NCI-H2081 treated with DMSO at 0.1 percent for 48 hours (cell line): ENCODE measurements around the gene S100A7.
"Not testable (repeated sequence)": the region's sequence is repeated elsewhere in the genome, so short reads cannot be mapped to it uniquely, and the experiment has no call there.

ENCODE experiments used
- DNase-seq: peaks from one replicate; lab custom pipeline; 2025; lab: John Stamatoyannopoulos, UW

S100A7 gene

GRCh38 chr1:153430561-153430960, 29.9 kb downstream of the S100A7 start:
- no peak for DNase-seq

- no peak for DNase-seq
These were observed 30.3 kb downstream of the S100A7 start for GRCh38 chr1:153430166-153430553.

GRCh38 chr1:153429266-153430165, 30.9 kb downstream of the S100A7 start:
- peak; percentile 97 for DNase-seq

GRCh38 chr1:153428791-153429190, 31.7 kb downstream of the S100A7 start:
- no peak for DNase-seq

- DNase-seq, result no peak
These were observed 32.3 kb downstream of the S100A7 start for GRCh38 chr1:153428073-153428638.

- no peak for DNase-seq
These were observed 33.6 kb downstream of the S100A7 start for GRCh38 chr1:153426809-153427208.

- DNase-seq, result no peak
These were observed 37.9 kb downstream of the S100A7 start for GRCh38 chr1:153422450-153423068.

GRCh38 chr1:153420306-153420705, 40.1 kb downstream of the S100A7 start:
- no peak for DNase-seq

- not testable (repeated sequence) for DNase-seq
These were observed 41.0 kb downstream of the S100A7 start for GRCh38 chr1:153419436-153419793.

GRCh38 chr1:153418758-153419435, 41.6 kb downstream of the S100A7 start:
- not testable (repeated sequence) for DNase-seq

- no peak for DNase-seq
These were observed 43.1 kb downstream of the S100A7 start for GRCh38 chr1:153417136-153417888.

- DNase-seq, result no peak
These were observed 44.4 kb downstream of the S100A7 start, which contains the start of gene S100A7A for GRCh38 chr1:153415850-153416570. S100A7A (plus strand) TSS chr1:153416520; CDS start chr1:153418083, 1,563 bp downstream.

- not testable (repeated sequence) for DNase-seq
These were observed 46.5 kb downstream of the S100A7 start for GRCh38 chr1:153413961-153414360.
